NOMO-1 (cell line): Measurements from ENCODE around the gene PML.
"Not testable (repeated sequence)": the region's sequence is repeated elsewhere in the genome, so short reads cannot be mapped to it uniquely, and the experiment has no call there.

Source experiments
- DNase-seq, 2 experiments: peaks; one replicate each; lab custom pipeline; 2025; ENCODE audit not compliant: unreplicated experiment in 2 of 2; lab: John Stamatoyannopoulos, UW

PML gene

GRCh38 chr15:74096753-74097474 is 102.4 kb downstream of the PML start:
- DNase-seq = not testable (repeated sequence)
